ENCODE data around the gene SOWAHB.

The SOWAHB gene

GRCh38 chr4:76851375-76851774 is 46.6 kb downstream of the SOWAHB start:
- no peak for DNase-seq

GRCh38 chr4:76850010-76850441 is 47.9 kb downstream of the SOWAHB start:
- DNase-seq, result no peak
